Measurements from ENCODE around the gene MOB1A.

MOB1A gene

DNA sequence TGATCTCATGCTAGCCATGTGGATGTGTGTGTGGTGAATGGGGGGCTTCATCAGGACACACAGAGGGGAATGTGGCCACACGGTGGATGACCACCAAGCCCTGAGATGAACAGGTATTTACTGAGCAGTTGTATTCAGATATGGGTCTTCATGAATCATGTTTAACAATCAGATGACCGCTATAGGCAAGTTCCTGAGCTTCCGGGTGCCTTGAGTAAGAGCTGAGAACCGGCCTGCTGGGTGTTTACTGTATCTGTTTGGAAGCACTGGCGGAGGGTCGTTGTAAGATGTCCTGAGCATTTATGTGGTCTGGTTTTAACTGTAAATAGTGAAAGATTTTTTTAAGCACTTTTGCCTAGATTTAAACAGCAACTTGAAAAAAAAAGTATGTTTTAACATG is 74.9 kb downstream of the MOB1A start:
- no peak for DNase-seq (ENCODE audit: low spot score)
